GM15510 (cell line): ENCODE measurements around the gene PRKAG2.

Source experiments
- POLR2A ChIP-seq: IDR thresholded peaks from 3 replicates; pipeline ENCODE4 v1.6.1; 2011; ENCODE audit warnings: borderline replicate concordance; ENCODE audit not compliant: insufficient read length; ENCODE audit errors: extremely low read depth

The PRKAG2 gene

DNA sequence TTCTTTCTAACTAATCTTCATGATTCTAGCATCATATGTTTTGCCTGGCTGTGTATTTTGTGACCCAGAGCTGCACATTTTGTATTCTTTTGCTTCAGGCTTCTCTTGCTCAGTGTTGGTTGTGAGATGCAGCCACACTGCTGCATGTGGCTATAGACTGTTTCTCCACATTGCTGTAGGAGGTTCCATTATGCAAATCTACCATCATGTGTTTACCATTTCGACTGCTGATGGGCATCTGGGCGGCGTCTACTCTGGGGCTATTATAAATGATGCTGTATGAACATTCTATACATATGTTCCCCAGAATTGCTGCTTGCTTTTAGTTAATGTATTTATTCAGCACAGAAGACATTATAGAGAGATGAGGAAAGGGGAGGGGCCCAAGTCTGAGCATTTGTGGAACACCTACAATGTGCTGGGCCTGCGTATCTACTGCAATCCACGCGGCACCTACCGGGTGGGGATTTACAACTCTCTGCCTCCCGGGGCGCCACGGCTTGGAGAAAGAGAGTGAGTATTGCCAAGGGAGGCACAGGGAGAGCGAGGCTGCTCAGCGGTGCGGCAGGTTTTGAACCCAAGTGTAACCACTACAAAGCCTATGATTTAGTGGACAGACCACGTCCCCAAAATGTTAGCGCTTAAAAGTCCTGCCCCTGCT is 172.5 kb downstream of the PRKAG2 start:
- no peak for TF ChIP-seq POLR2A

- TF ChIP-seq POLR2A = no peak
Observed at GRCh38 chr7:151702961-151703360, 174.0 kb downstream of the PRKAG2 start.

DNA sequence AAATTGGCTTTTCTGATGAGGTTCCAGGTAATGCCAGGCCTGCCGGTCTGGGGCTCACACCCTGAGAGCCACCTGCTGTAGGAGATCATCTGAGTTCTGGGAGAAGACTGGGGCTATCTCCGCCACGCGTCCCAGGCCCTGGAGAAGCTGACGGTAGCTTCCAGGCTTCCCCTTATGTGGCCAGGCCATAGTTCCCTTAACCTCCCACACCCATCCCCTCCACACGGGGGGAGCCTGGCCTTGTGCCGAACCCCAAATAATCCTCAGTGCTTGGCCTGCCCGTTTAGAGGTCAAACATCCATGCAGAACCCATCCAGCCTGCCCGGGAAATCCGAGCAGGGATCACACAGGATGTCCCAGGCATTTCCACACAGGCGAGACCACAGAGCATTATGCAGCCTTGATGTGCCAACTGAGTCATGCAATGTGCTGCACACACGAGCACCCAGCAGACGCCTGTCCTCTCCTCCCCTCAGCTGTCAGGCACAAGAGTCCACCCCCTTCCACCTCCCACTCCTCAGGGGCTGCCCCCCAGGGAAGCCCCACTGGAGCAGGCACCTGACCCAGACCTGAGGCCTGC is 176.2 kb downstream of the PRKAG2 start:
- TF ChIP-seq POLR2A = no peak

DNA sequence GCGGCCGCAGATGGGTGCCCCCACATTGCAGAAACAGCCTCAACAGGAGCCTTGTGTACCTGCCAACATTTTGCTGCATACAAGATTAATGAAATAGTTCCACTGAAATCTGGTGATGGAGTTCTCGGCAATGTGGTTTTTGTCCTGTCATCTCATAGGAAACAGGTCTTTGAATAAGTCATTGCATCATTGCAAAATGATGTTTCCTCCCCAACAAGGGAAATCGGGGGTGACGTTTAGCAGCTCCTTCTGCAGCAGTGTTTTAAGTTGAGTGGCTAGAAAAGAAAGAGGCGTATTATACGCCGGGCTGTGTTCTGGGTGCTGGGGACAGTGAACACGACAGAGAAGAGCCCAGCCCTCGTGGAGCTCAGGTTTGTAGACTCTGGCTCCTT is 177.0 kb downstream of the PRKAG2 start:
- TF ChIP-seq POLR2A = no peak

GRCh38 chr7:151699147-151699927 is 177.6 kb downstream of the PRKAG2 start:
- TF ChIP-seq POLR2A = no peak

GRCh38 chr7:151697942-151698341 is 179.0 kb downstream of the PRKAG2 start:
- no peak for TF ChIP-seq POLR2A

GRCh38 chr7:151697515-151697895 is 179.4 kb downstream of the PRKAG2 start:
- no peak for TF ChIP-seq POLR2A

- TF ChIP-seq POLR2A = no peak
Observed at GRCh38 chr7:151696721-151697514, 180.0 kb downstream of the PRKAG2 start.

- TF ChIP-seq POLR2A = no peak
Observed at GRCh38 chr7:151695951-151696541, 180.9 kb downstream of the PRKAG2 start.

DNA sequence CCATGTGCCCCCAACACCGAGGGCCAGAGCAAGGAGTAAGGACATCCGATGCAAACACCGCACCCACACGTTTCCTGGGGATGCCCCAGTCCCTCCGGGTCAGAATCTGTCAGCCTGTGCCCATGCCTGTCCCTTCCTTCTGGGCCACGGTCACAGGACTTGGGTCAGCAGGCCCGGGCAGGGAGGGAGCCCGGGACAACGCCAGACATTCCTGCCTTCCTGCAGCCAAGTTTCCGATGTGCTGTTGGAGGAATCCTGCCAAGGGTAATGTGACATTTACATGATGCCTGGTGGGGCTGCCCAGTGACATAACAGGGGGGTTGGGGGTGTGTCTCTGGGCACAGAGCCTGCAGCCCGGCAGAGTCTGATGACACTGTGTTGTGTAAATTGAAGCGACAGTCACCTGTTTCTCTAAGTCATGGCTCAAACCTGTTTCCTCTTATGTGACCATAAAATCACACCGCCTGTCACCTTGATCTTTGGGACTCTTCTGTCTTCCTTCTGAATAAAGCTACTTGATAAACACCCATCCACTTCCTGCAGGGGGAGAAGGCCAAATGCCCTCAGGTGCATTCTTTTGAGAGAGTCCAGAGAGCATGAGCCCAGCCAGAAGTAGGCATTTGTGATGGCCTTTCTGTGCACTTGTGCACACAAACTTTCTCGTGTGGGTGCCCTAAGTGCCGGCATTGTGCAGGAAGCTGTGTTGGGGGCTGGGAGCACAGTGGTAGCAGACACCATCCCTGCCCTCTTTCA is 181.9 kb downstream of the PRKAG2 start:
- TF ChIP-seq POLR2A = no peak

DNA sequence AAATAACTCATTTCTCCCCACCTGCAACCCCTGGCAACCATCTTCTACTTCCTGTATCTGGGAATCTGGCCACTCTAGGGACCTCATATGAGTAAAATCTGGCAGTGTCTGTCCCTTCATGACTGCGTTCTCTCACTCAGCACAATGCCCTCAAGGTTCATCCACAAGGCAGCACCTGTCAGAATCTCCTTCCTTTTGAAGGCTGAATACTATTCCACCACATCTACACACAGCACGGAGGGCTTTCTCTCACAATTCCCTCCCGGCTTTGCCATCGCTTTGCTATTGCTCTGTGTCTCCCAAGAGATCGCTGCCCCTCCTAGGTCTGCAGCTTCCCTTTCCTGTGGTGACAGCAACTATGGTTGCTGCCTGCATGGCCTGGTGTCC is 182.5 kb downstream of the PRKAG2 start:
- TF ChIP-seq POLR2A = no peak

GRCh38 chr7:151693140-151693539 is 183.8 kb downstream of the PRKAG2 start:
- no peak for TF ChIP-seq POLR2A

GRCh38 chr7:151692721-151693120 is 184.2 kb downstream of the PRKAG2 start:
- no peak for TF ChIP-seq POLR2A

- TF ChIP-seq POLR2A = no peak
Observed at GRCh38 chr7:151691449-151691848, 185.5 kb downstream of the PRKAG2 start.
